ENCODE measurements around the gene RAET1G.
"Not testable (repeated sequence)": the region's sequence is repeated elsewhere in the genome, so short reads cannot be mapped to it uniquely, and the experiment has no call there.

RAET1G gene

GRCh38 chr6:149945276-149945675, 22.4 kb upstream of the RAET1G start:
- not testable (repeated sequence) for H4K91ac ChIP-seq (ENCODE audit: low read depth, low read length, poor library complexity); H3K18ac ChIP-seq (ENCODE audit: low read length); H2AK5ac ChIP-seq (ENCODE audit: low read depth, low read length); H2BK5ac ChIP-seq (ENCODE audit: low read length); H3K9me3 ChIP-seq (replicated peaks in 1 of 2; ENCODE audit: control insufficient read depth in 2 of 2, insufficient read depth in 1 of 2, low read depth in 1 of 2, low read length in 2 of 2); H3K4me1 ChIP-seq (ENCODE audit: control insufficient read depth in 2 of 2, insufficient read depth in 1 of 2, low read depth in 1 of 2, low read length in 2 of 2); H3K14ac ChIP-seq (ENCODE audit: low read length); H3K4me2 ChIP-seq (ENCODE audit: insufficient read depth, low read length, poor library complexity, severe bottlenecking); H3K79me1 ChIP-seq (ENCODE audit: low read depth, low read length); H4K8ac ChIP-seq (ENCODE audit: low read depth, low read length); DNase-seq (ENCODE audit: low spot score); H3K4me3 ChIP-seq (ENCODE audit: low read length in 2 of 2); H3K36me3 ChIP-seq (replicated peaks in 1 of 2; ENCODE audit: control insufficient read depth in 2 of 2, insufficient read depth in 2 of 2, low read length in 2 of 2); H2BK12ac ChIP-seq (ENCODE audit: low read length); H3K23ac ChIP-seq (ENCODE audit: low read depth, low read length, poor library complexity); H2BK120ac ChIP-seq (ENCODE audit: low read depth, low read length); H2AFZ ChIP-seq (ENCODE audit: low read length); H3K9ac ChIP-seq (ENCODE audit: low read depth, low read length, poor library complexity); H3K4ac ChIP-seq (ENCODE audit: low read length); H3K27ac ChIP-seq (replicated peaks; ENCODE audit: low read length); H2BK15ac ChIP-seq (ENCODE audit: low read length)
- peaks cover 12 to 65% (median 45%) of the 10 kb centered on the region in 3 experiments for H3K27me3 ChIP-seq (ENCODE audit: control insufficient read depth in 3 of 3, insufficient read depth in 3 of 3, low read depth in 1 of 3, low read length in 3 of 3)
- WGBS, 2 donors (ENCODE audit: extremely low coverage in 2 of 2, insufficient read length in 2 of 2, insufficient replicate concordance in 1 of 2) = no CpG with 5 or more reads among the region's 6 CpGs

GRCh38 chr6:149943321-149943720, 20.4 kb upstream of the RAET1G start:
- H3K4ac ChIP-seq (ENCODE audit: low read length); H4K91ac ChIP-seq (ENCODE audit: low read depth, low read length, poor library complexity); H2AK5ac ChIP-seq (ENCODE audit: low read depth, low read length); H2AFZ ChIP-seq (ENCODE audit: low read length); H3K9me3 ChIP-seq (replicated peaks in 1 of 2; ENCODE audit: control insufficient read depth in 2 of 2, insufficient read depth in 1 of 2, low read depth in 1 of 2, low read length in 2 of 2); H2BK5ac ChIP-seq (ENCODE audit: low read length); H3K23ac ChIP-seq (ENCODE audit: low read depth, low read length, poor library complexity); H2BK120ac ChIP-seq (ENCODE audit: low read depth, low read length); H4K8ac ChIP-seq (ENCODE audit: low read depth, low read length); H3K4me2 ChIP-seq (ENCODE audit: insufficient read depth, low read length, poor library complexity, severe bottlenecking); H3K79me1 ChIP-seq (ENCODE audit: low read depth, low read length); H3K27ac ChIP-seq (replicated peaks; ENCODE audit: low read length); H2BK12ac ChIP-seq (ENCODE audit: low read length); H3K18ac ChIP-seq (ENCODE audit: low read length); H3K4me3 ChIP-seq (ENCODE audit: low read length in 2 of 2); H2BK15ac ChIP-seq (ENCODE audit: low read length); H3K36me3 ChIP-seq (replicated peaks in 1 of 2; ENCODE audit: control insufficient read depth in 2 of 2, insufficient read depth in 2 of 2, low read length in 2 of 2); H3K9ac ChIP-seq (ENCODE audit: low read depth, low read length, poor library complexity); H3K14ac ChIP-seq (ENCODE audit: low read length); H3K4me1 ChIP-seq (ENCODE audit: control insufficient read depth in 2 of 2, insufficient read depth in 1 of 2, low read depth in 1 of 2, low read length in 2 of 2); DNase-seq (ENCODE audit: low spot score): not testable (repeated sequence)
- WGBS, 2 donors (ENCODE audit: extremely low coverage in 2 of 2, insufficient read length in 2 of 2, insufficient replicate concordance in 1 of 2) = no CpG with 5 or more reads among the region's 5 CpGs
- H3K27me3 ChIP-seq (ENCODE audit: control insufficient read depth in 3 of 3, insufficient read depth in 3 of 3, low read depth in 1 of 3, low read length in 3 of 3) = peaks cover 23 to 65% (median 63%) of the 10 kb centered on the region in 3 experiments

GRCh38 chr6:149942461-149942829, 19.5 kb upstream of the RAET1G start:
- peak overlapping the region; percentile 99 for H2AFZ ChIP-seq (ENCODE audit: low read length)
- no peak overlapping the region for H2BK120ac ChIP-seq (ENCODE audit: low read depth, low read length)

GRCh38 chr6:149941583-149942460, 18.9 kb upstream of the RAET1G start, which contains the start of gene ULBP2:
ULBP2 (plus strand) TSS chr6:149942014; CDS start chr6:149942073, 59 bp downstream.
- no peak within 1 kb of the TSS for H2BK5ac ChIP-seq (ENCODE audit: low read length)
- no peak within 1 kb of the TSS for H4K91ac ChIP-seq (ENCODE audit: low read depth, low read length, poor library complexity)
- no peak within 1 kb of the TSS for H3K14ac ChIP-seq (ENCODE audit: low read length)
- no peak within 1 kb of the TSS for H4K8ac ChIP-seq (ENCODE audit: low read depth, low read length)
- peak within 1 kb of the TSS; percentile 77 for H3K4me2 ChIP-seq (ENCODE audit: insufficient read depth, low read length, poor library complexity, severe bottlenecking)
- WGBS, 2 donors (ENCODE audit: extremely low coverage in 2 of 2, insufficient read length in 2 of 2, insufficient replicate concordance in 1 of 2) = no CpG with 5 or more reads among the region's 62 CpGs
- H2AFZ ChIP-seq (ENCODE audit: low read length) = peak within 1 kb of the TSS; percentile 99
- peaks cover 3 to 5% of the 10 kb centered on the region in 2 donors for H3K4me1 ChIP-seq (ENCODE audit: control insufficient read depth in 2 of 2, insufficient read depth in 1 of 2, low read depth in 1 of 2, low read length in 2 of 2)
- H3K36me3 ChIP-seq (replicated peaks in 1 of 2; ENCODE audit: control insufficient read depth in 2 of 2, insufficient read depth in 2 of 2, low read length in 2 of 2) = no peaks in the 10 kb centered on the region
- no peak within 1 kb of the TSS for H2BK12ac ChIP-seq (ENCODE audit: low read length)
- H2AK5ac ChIP-seq (ENCODE audit: low read depth, low read length) = no peak within 1 kb of the TSS
- H2BK15ac ChIP-seq (ENCODE audit: low read length) = no peak within 1 kb of the TSS
- peaks cover 3 to 4% of the 10 kb centered on the region in 2 donors for H3K9me3 ChIP-seq (replicated peaks in 1 of 2; ENCODE audit: control insufficient read depth in 2 of 2, insufficient read depth in 1 of 2, low read depth in 1 of 2, low read length in 2 of 2)
- H3K79me1 ChIP-seq (ENCODE audit: low read depth, low read length) = no peaks in the 10 kb centered on the region
- H2BK120ac ChIP-seq (ENCODE audit: low read depth, low read length) = no peak within 1 kb of the TSS
- peak; percentile 63 for DNase-seq (ENCODE audit: low spot score)
- H3K4me3 ChIP-seq (ENCODE audit: low read length in 2 of 2) = peak within 1 kb of the TSS; percentile 52 to 75
- H3K27me3 ChIP-seq (ENCODE audit: control insufficient read depth in 3 of 3, insufficient read depth in 3 of 3, low read depth in 1 of 3, low read length in 3 of 3) = peaks cover 30 to 71% (median 68%) of the 10 kb centered on the region in 3 experiments
- H3K4ac ChIP-seq (ENCODE audit: low read length) = no peak within 1 kb of the TSS
- H3K9ac ChIP-seq (ENCODE audit: low read depth, low read length, poor library complexity) = peak within 1 kb of the TSS; percentile 70
- H3K23ac ChIP-seq (ENCODE audit: low read depth, low read length, poor library complexity) = peak within 1 kb of the TSS; percentile 97
- H3K27ac ChIP-seq (replicated peaks; ENCODE audit: low read length) = no peak within 1 kb of the TSS
- peak within 1 kb of the TSS; percentile 48 for H3K18ac ChIP-seq (ENCODE audit: low read length)

More at GRCh38 chr6:149942461-149942829, 19.5 kb upstream of the RAET1G start:
- Histone ChIP-seq H3K27me3 (ENCODE audit: control insufficient read depth in 3 of 3, insufficient read depth in 3 of 3, low read depth in 1 of 3, low read length in 3 of 3) (peaks cover 28 to 67% (median 64%) of the 10 kb centered on the region in 3 experiments), H2BK5ac (ENCODE audit: low read length) (no peak overlapping the region), H3K4me1 (ENCODE audit: control insufficient read depth in 2 of 2, insufficient read depth in 1 of 2, low read depth in 1 of 2, low read length in 2 of 2) (peaks cover 3 to 5% of the 10 kb centered on the region in 2 donors), H2AK5ac (ENCODE audit: low read depth, low read length) (no peak overlapping the region), H3K14ac (ENCODE audit: low read length) (no peak overlapping the region), H3K9me3 (replicated peaks in 1 of 2; ENCODE audit: control insufficient read depth in 2 of 2, insufficient read depth in 1 of 2, low read depth in 1 of 2, low read length in 2 of 2) (peaks cover 3 to 4% of the 10 kb centered on the region in 2 donors), H4K8ac (ENCODE audit: low read depth, low read length) (no peak overlapping the region), H2BK15ac (ENCODE audit: low read length) (no peak overlapping the region), H3K27ac (replicated peaks; ENCODE audit: low read length) (no peak overlapping the region), H3K9ac (ENCODE audit: low read depth, low read length, poor library complexity) (peak overlapping the region; percentile 44), H2BK12ac (ENCODE audit: low read length) (no peak overlapping the region), H3K23ac (ENCODE audit: low read depth, low read length, poor library complexity) (no peak overlapping the region), H3K4me3 (ENCODE audit: low read length in 2 of 2) (peak overlapping the region; percentile 52 to 75), H3K4ac (ENCODE audit: low read length) (no peak overlapping the region), H3K4me2 (ENCODE audit: insufficient read depth, low read length, poor library complexity, severe bottlenecking) (peak overlapping the region; percentile 77), H3K36me3 (replicated peaks in 1 of 2; ENCODE audit: control insufficient read depth in 2 of 2, insufficient read depth in 2 of 2, low read length in 2 of 2) (no peaks in the 10 kb centered on the region), H3K18ac (ENCODE audit: low read length) (peak overlapping the region; percentile 48), H3K79me1 (ENCODE audit: low read depth, low read length) (no peaks in the 10 kb centered on the region), H4K91ac (ENCODE audit: low read depth, low read length, poor library complexity) (no peak overlapping the region)
- WGBS, 2 donors (ENCODE audit: extremely low coverage in 2 of 2, insufficient read length in 2 of 2, insufficient replicate concordance in 1 of 2) = no CpG with 5 or more reads among the region's 13 CpGs
- no peak for DNase-seq (ENCODE audit: low spot score)
